K562 (cell line): ENCODE measurements around the gene CACNA1A. TPM values are rescaled to one million over a fixed set of nuclear protein-coding genes. Genes with fewer than 3 reads are reported as not detected.

Experiments used
- ATAC-seq: fragments of 200-7000 bp; cut with Tn5 transposase; 3 replicates; pipeline ENCODE4 v1.9.1; 2020; ENCODE audit warnings: moderate library complexity
- BruUV-seq: library from RNA; stranded (reverse); fragments of 400-500 nt; replicated peaks from 2 replicates; lab custom pipeline; 2021; lab: Mats Ljungman, UMichigan
- CTCF ChIA-PET: fragments of 300-600 bp; formaldehyde crosslinking; extraction: SDS; loops from one replicate; lab custom pipeline; 2021; ENCODE audit warnings: low intra/inter-chr PET ratio; lab: Yijun Ruan, JAX
- POLR2A ChIA-PET: fragments of 300-600, 350-650 bp; sonication (Branson Sonifier 250); formaldehyde crosslinking; extraction: SDS; loops from one replicate; lab custom pipeline; 2021; ENCODE audit warnings: antibody characterized with exemption, inconsistent platforms; lab: Yijun Ruan, JAX
- DNase-seq, 4 experiments: peaks; one replicate each; pipeline versions ENCODE4 v3.0.0 to v3.0.0-alpha.2; 2011 to 2018; ENCODE audit warnings: low spot score in 3 of 4, mixed read lengths in 3 of 4; ENCODE audit errors: extremely low read depth in 1 of 4
- FAIRE-seq: peaks from 2 replicates; lab custom pipeline; 2011; peaks lifted over from hg19 to GRCh38; lab: Jason Lieb, UNC
- H2AFZ ChIP-seq: 2 replicates; pipeline ENCODE4 v1.6.0; 2011; ENCODE audit warnings: low read depth, low read length, control low read depth, inconsistent platforms
- H3K27ac ChIP-seq: fragments of 200-600 bp; 3 replicates; pipeline ENCODE4 v1.8.0; 2011; ENCODE audit warnings: low read depth, mild to moderate bottlenecking, control low read depth, inconsistent platforms, low read length, moderate library complexity, mixed read lengths; ENCODE audit errors: extremely low read depth
- H3K27me3 ChIP-seq, 2 experiments: fragments of 300-600 bp in 1 of 2; 2 replicates in 1 of 2; 3 replicates in 1 of 2; pipeline versions ENCODE4 v1.6.0 to v1.8.0; 2011; ENCODE audit warnings: inconsistent platforms in 2 of 2, low read length in 2 of 2, mild to moderate bottlenecking in 1 of 2, mixed read lengths in 1 of 2, moderate library complexity in 1 of 2; ENCODE audit not compliant: control insufficient read depth in 2 of 2, insufficient read depth in 2 of 2
- H3K36me3 ChIP-seq: fragments of 300-600 bp; 3 replicates; pipeline ENCODE4 v1.8.0; 2011; ENCODE audit warnings: mild to moderate bottlenecking, low read length, inconsistent platforms; ENCODE audit not compliant: control insufficient read depth, insufficient read depth
- H3K4me1 ChIP-seq, 2 experiments: fragments of 200-600 bp in 1 of 2; replicated peaks in 1 of 2; 2 replicates in 1 of 2; 3 replicates in 1 of 2; pipeline versions ENCODE4 v1.5.1 to v1.8.0; 2011; ENCODE audit warnings: inconsistent platforms in 2 of 2, low read length in 2 of 2, mild to moderate bottlenecking in 1 of 2, mixed read lengths in 1 of 2, moderate library complexity in 1 of 2; ENCODE audit not compliant: control insufficient read depth in 2 of 2, insufficient read depth in 2 of 2
- H3K4me2 ChIP-seq: 2 replicates; pipeline ENCODE4 v1.6.1; 2011; ENCODE audit warnings: low read length, control low read depth, inconsistent platforms, mixed read lengths; ENCODE audit not compliant: insufficient read depth
- H3K4me3 ChIP-seq: fragments of 200-600 bp; sonication (generic), shearing (Covaris generic); 2 replicates; pipeline ENCODE4 v1.5.1; 2016; ENCODE audit warnings: control low read depth, inconsistent platforms
- H3K79me2 ChIP-seq: fragments of 200-600 bp; 3 replicates; pipeline ENCODE4 v1.8.0; 2011; ENCODE audit warnings: low read length, inconsistent platforms; ENCODE audit not compliant: control insufficient read depth, insufficient read depth
- H3K9ac ChIP-seq, 2 experiments: 2 replicates each; pipeline versions ENCODE4 v1.6.0 to v1.6.1; 2011; ENCODE audit warnings: low read depth in 2 of 2, low read length in 2 of 2, control low read depth in 1 of 2, inconsistent platforms in 1 of 2, mild to moderate bottlenecking in 1 of 2, mixed read lengths in 1 of 2; ENCODE audit not compliant: insufficient read depth in 1 of 2
- H3K9me1 ChIP-seq: one replicate; pipeline ENCODE4 v1.6.0; 2011; ENCODE audit warnings: inconsistent platforms, mild to moderate bottlenecking, low read length, moderate library complexity; ENCODE audit not compliant: control insufficient read depth, insufficient read depth
- H3K9me3 ChIP-seq: replicated peaks from 2 replicates; pipeline ENCODE4 v1.5.1; 2011; ENCODE audit warnings: low read depth, low read length, inconsistent platforms; ENCODE audit not compliant: control insufficient read depth, insufficient read depth
- H4K20me1 ChIP-seq: replicated peaks from 2 replicates; pipeline ENCODE4 v1.6.1; 2011; ENCODE audit warnings: low read length, inconsistent platforms, mixed read lengths; ENCODE audit not compliant: control insufficient read depth, insufficient read depth
- ADNP ChIP-seq: fragments of 200-800 bp; sonication (Bioruptor generic); IDR thresholded peaks from 2 replicates; pipeline ENCODE4 v1.6.1; 2016; ENCODE audit warnings: missing genetic modification characterization, missing compliant biosample characterization
- BCOR ChIP-seq: fragments of 450-650 bp; IDR thresholded peaks from 2 replicates; pipeline ENCODE4 v1.6.1; 2016
- KDM1A ChIP-seq, 2 experiments: fragments of 450-650 bp; IDR thresholded peaks; 2 replicates each; pipeline ENCODE4 v1.6.1; 2016; ENCODE audit warnings: mild to moderate bottlenecking in 2 of 2
- PRMT5 ChIP-seq: sonication (generic); formaldehyde crosslinking; IDR thresholded peaks from 2 replicates; pipeline ENCODE4 v1.5.0; 2020; ENCODE audit warnings: missing genetic modification reagents
- RBM25 ChIP-seq: fragments of 200-400 bp; formaldehyde crosslinking; IDR thresholded peaks from 2 replicates; pipeline ENCODE4 v1.6.1; 2018; ENCODE audit warnings: low read length, low read depth, moderate library complexity; ENCODE audit not compliant: severe bottlenecking
- RCOR1 ChIP-seq, 2 experiments: IDR thresholded peaks; 2 replicates each; pipeline ENCODE4 v1.6.1; 2012; ENCODE audit warnings: low read depth in 2 of 2, low read length in 2 of 2, borderline replicate concordance in 1 of 2, improper control_type of control experiment in 1 of 2
- ZNF134 ChIP-seq: fragments of 250-450 bp; sonication (Bioruptor Pico); conservative IDR thresholded peaks from 2 replicates; pipeline ENCODE4 v1.4.0; 2020
- ZNF644 ChIP-seq: fragments of 200-800 bp; sonication (Bioruptor generic); IDR thresholded peaks from 2 replicates; pipeline ENCODE4 v1.6.1; 2016; ENCODE audit warnings: low read depth, missing genetic modification characterization, missing compliant biosample characterization
- WGBS: fragments of 100-300 bp; shearing (Covaris generic); methylation state at CpG from one replicate; pipeline ENCODE4 v1.1.6; 2016; ENCODE audit warnings: low coverage, mixed read lengths; ENCODE audit not compliant: insufficient coverage; ENCODE audit errors: missing lambda C conversion rate; 5-methylcytosine and 5-hydroxymethylcytosine counted together
- in situ Hi-C: fragments of 300-500 bp; cut with MboI; formaldehyde crosslinking; loops from 4 replicates; pipeline ENCODE4 v1.15.0; 2018; ENCODE audit warnings: inconsistent platforms, mixed read lengths
- intact Hi-C: fragments of 100-400 bp; cut with micrococcal nuclease; formaldehyde crosslinking; loops from 2 replicates; pipeline ENCODE4 v1.14.2; 2022
- polyA plus RNA-seq, 8 experiments: library from polyadenylated mRNA; depleted of rRNA in 4 of 8; stranded (reverse) in 5 of 8; unstranded in 3 of 8; fragments of >200 nt; fragmentation: Nextera tagmentation in 2 of 8; fragmentation: Illumina TruSeq in 1 of 8; extraction: Ambion mirVana in 2 of 8; extraction: Trizol in 1 of 8; gene quantifications; 2 replicates each; pipeline versions ENCODE4 v1.2.1 to v1.2.3, GENCODE V29; 2011 to 2014; ENCODE audit warnings: inconsistent platforms in 1 of 8, missing spikeins in 1 of 8
- total RNA-seq, 7 experiments: library from RNA; depleted of rRNA in 6 of 7; stranded (reverse); fragments of >200 nt in 6 of 7; fragmentation: Illumina TruSeq in 2 of 7; extraction: Trizol in 2 of 7; gene quantifications; 2 replicates each; pipeline versions ENCODE4 v1.2.1 to v1.2.3, GENCODE V29; 2011 to 2021; ENCODE audit warnings: low replicate concordance in 1 of 7
- TF ChIP-seq, protein P1 (sequence below): fragments of 450-650 bp; formaldehyde crosslinking; IDR thresholded peaks from 2 replicates; pipeline ENCODE4 v1.4.0; 2022; ENCODE audit warnings: missing genetic modification characterization
- TF ChIP-seq, protein P2 (sequence below): sonication (generic); formaldehyde crosslinking; IDR thresholded peaks from 2 replicates; pipeline ENCODE4 v1.8.0; 2023; ENCODE audit warnings: mild to moderate bottlenecking, missing genetic modification reagents

Gene CACNA1A
- total and polyA plus RNA-seq, 9 of the 15 experiments (the other 6 are each of a cell fraction or from before 2014, with no cell fraction given) = 0.03 to 0.20 (median 0.09) TPM; not detected in 1

DNA sequence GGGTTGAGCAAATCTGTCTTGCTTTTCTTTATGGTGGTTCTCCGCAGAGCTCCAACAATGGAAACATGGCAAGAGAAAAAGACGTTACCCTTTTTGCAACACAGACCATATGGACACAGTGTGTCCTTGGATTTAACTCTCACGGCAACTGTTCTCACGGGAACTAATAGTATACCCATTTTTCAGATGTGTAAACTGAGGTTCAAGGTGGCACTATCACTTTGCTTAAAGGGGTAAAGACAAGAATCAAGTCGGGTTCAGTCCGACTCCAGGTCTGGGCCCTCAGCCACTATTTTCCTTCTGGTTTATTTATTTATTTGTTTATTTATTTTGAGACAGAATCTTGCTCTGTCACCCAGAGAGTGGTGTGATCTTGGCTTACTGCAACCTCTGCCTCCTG lies 176.0 kb downstream of the CACNA1A start:
- 1% methylated on average over 6 of the region's 6 CpGs for WGBS
- H2AFZ ChIP-seq = no peak overlapping the region
- H3K27ac ChIP-seq = no peak overlapping the region
- no peak overlapping the region for H3K4me3 ChIP-seq
- in situ Hi-C loops = no loop called here
- intact Hi-C loops = no loop called here
- no peaks in the 10 kb centered on the region for H3K36me3 ChIP-seq
- no peaks in the 10 kb centered on the region for H4K20me1 ChIP-seq
- no peaks in the 10 kb centered on the region for H3K9me1 ChIP-seq
- H3K27me3 ChIP-seq = peaks cover 0 to 26% of the 10 kb centered on the region in 2 experiments; a peak in 3 of 5 replicates
- no peaks in the 10 kb centered on the region for H3K4me1 ChIP-seq
- ChIA-PET POLR2A (interaction anchor here (0.7 kb wide), 1 partner anchor 48 kb away, joined by 3 read pairs; no protein-coding TSS in a partner anchor), CTCF (interaction anchor here (0.7 kb wide), 1 partner anchor 806 kb away, joined by 3 read pairs; no protein-coding TSS in a partner anchor)
- ATAC-seq = no peak
- TF ChIP-seq KDM1A (IDR thresholded peaks at IDR 0.05) (0 out of 4 replicates have a peak, but pooled peaks of 1 of the 2 experiments have one; percentile 15), ADNP (tag) (peak; percentile 50; the same call in 1 of the 2 replicates), PRMT5 (CRISPR knock-in tag) (no peak), BCOR (peak; percentile 62; the same call in 1 of the 2 replicates), RBM25 (peak; percentile 89), RCOR1 (IDR thresholded peaks at IDR 0.05; ENCODE audit: borderline replicate concordance in 1 of 2, low read depth in 2 of 2, low read length in 2 of 2) (0 out of 4 replicates have a peak, but pooled peaks of 1 of the 2 experiments have one; percentile 27)
- H3K9ac ChIP-seq = no peak overlapping the region
- no peak for FAIRE-seq
- no TSS peak for BruUV-seq
- no peak overlapping the region for H3K4me2 ChIP-seq
- no peak for DNase-seq
- no peaks in the 10 kb centered on the region for H3K9me3 ChIP-seq
- H3K79me2 ChIP-seq = no peaks in the 10 kb centered on the region

DNA sequence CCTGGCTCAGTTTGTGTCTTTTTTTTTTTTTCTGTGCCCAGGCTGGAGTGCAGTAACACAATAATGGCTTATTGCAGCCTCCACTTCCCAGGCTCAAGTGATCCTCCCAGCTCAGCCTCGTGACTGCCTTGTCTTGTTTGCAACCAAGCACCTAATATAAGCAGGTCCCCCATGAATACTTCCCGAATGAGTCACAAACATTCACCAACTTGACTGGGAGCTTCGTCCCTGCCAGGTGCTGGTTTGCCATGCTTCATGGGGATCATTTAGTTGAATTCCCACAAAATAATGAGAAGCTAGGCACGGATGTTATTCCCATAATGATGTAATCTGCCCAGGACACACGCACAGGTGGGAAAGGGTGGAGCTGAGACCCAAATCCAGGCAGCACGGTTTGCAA lies 176.5 kb downstream of the CACNA1A start:
- H3K9me1 ChIP-seq = no peaks in the 10 kb centered on the region
- no peaks in the 10 kb centered on the region for H3K4me1 ChIP-seq
- H3K79me2 ChIP-seq = no peaks in the 10 kb centered on the region
- WGBS = 5% methylated on average over 6 of the region's 6 CpGs
- intact Hi-C loops = no loop called here
- in situ Hi-C loops = no loop called here
- POLR2A ChIA-PET = interaction anchor here (0.7 to 0.8 kb wide), 2 partner anchors 48 to 241 kb away, joined by 3 read pairs; no protein-coding TSS in a partner anchor
- H3K27me3 ChIP-seq = peaks cover 0 to 26% of the 10 kb centered on the region in 2 experiments; a peak in 3 of 5 replicates
- H3K9ac ChIP-seq = no peak overlapping the region
- no peak for FAIRE-seq
- ATAC-seq = no peak
- DNase-seq = no peak
- no peak overlapping the region for H3K4me2 ChIP-seq
- H3K36me3 ChIP-seq = no peaks in the 10 kb centered on the region
- CTCF ChIA-PET = interaction anchor here (0.6 kb wide), 1 partner anchor 337 kb away, joined by 4 read pairs; no protein-coding TSS in a partner anchor
- H3K4me3 ChIP-seq = no peak overlapping the region
- no peaks in the 10 kb centered on the region for H4K20me1 ChIP-seq
- BruUV-seq = no TSS peak
- no peak overlapping the region for H2AFZ ChIP-seq
- H3K9me3 ChIP-seq = no peaks in the 10 kb centered on the region
- H3K27ac ChIP-seq = no peak overlapping the region
- TF ChIP-seq ZNF644 (tag) (no peak), ZNF134 (no peak)
- TF ChIP-seq, protein P1, sequence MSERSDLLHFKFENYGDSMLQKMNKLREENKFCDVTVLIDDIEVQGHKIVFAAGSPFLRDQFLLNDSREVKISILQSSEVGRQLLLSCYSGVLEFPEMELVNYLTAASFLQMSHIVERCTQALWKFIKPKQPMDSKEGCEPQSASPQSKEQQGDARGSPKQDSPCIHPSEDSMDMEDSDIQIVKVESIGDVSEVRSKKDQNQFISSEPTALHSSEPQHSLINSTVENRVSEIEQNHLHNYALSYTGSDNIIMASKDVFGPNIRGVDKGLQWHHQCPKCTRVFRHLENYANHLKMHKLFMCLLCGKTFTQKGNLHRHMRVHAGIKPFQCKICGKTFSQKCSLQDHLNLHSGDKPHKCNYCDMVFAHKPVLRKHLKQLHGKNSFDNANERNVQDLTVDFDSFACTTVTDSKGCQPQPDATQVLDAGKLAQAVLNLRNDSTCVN = no peak
- TF ChIP-seq, protein P2, sequence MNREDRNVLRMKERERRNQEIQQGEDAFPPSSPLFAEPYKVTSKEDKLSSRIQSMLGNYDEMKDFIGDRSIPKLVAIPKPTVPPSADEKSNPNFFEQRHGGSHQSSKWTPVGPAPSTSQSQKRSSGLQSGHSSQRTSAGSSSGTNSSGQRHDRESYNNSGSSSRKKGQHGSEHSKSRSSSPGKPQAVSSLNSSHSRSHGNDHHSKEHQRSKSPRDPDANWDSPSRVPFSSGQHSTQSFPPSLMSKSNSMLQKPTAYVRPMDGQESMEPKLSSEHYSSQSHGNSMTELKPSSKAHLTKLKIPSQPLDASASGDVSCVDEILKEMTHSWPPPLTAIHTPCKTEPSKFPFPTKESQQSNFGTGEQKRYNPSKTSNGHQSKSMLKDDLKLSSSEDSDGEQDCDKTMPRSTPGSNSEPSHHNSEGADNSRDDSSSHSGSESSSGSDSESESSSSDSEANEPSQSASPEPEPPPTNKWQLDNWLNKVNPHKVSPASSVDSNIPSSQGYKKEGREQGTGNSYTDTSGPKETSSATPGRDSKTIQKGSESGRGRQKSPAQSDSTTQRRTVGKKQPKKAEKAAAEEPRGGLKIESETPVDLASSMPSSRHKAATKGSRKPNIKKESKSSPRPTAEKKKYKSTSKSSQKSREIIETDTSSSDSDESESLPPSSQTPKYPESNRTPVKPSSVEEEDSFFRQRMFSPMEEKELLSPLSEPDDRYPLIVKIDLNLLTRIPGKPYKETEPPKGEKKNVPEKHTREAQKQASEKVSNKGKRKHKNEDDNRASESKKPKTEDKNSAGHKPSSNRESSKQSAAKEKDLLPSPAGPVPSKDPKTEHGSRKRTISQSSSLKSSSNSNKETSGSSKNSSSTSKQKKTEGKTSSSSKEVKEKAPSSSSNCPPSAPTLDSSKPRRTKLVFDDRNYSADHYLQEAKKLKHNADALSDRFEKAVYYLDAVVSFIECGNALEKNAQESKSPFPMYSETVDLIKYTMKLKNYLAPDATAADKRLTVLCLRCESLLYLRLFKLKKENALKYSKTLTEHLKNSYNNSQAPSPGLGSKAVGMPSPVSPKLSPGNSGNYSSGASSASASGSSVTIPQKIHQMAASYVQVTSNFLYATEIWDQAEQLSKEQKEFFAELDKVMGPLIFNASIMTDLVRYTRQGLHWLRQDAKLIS (CRISPR knock-in tag) = no peak
